ENCODE results near the gene FXYD5.

- TF ChIP-seq NFRKB (IDR thresholded peaks at IDR 0.05) (no peak), CTBP1 (IDR thresholded peaks at IDR 0.05; ENCODE audit: borderline replicate concordance) (no peak), ARNT (IDR thresholded peaks at IDR 0.05) (no peak), FOXA1 (IDR thresholded peaks at IDR 0.05) (no peak), ZNF384 (IDR thresholded peaks at IDR 0.05) (no peak), TARDBP (IDR thresholded peaks at IDR 0.05) (no peak), SP1 (IDR thresholded peaks at IDR 0.05) (no peak), FOXK2 (IDR thresholded peaks at IDR 0.05) (no peak), FOXM1 (IDR thresholded peaks at IDR 0.05; ENCODE audit: borderline replicate concordance) (no peak), SUZ12 (IDR thresholded peaks at IDR 0.05) (no peak), BHLHE40 (IDR thresholded peaks at IDR 0.05; ENCODE audit: borderline replicate concordance) (no peak), HDGF (IDR thresholded peaks at IDR 0.05; ENCODE audit: borderline replicate concordance) (no peak), L3MBTL2 (conservative IDR thresholded peaks at IDR 0.05) (no peak), PKNOX1 (IDR thresholded peaks at IDR 0.05) (no peak)
Observed at GRCh38 chr19:35122687-35123551, 31.6 kb upstream of the FXYD5 start.

Measured in HEK293T (cell line).